Stimulated activated CD4-positive, alpha-beta T cell treated with anti-CD3 and anti-CD28 coated beads, Interleukin-12 subunit alpha, Interleukin-12 subunit beta, amount 100 ng/mL, for 24 hours (primary cell): ENCODE results near the gene CCS.
"Not testable (repeated sequence)": the region's sequence is repeated elsewhere in the genome, so short reads cannot be mapped to it uniquely, and the experiment has no call there.

Experiments
- DNase-seq, 2 experiments: peaks; one replicate each; pipeline ENCODE4 v3.0.0-alpha.2; 2020; ENCODE audit warnings: low read depth in 2 of 2

CCS gene

GRCh38 chr11:66591175-66591574, 1.8 kb upstream of the CCS start:
- no peak for DNase-seq

- DNase-seq = no peak
Observed at GRCh38 chr11:66593303-66593635, 284 bp downstream of the CCS start.

GRCh38 chr11:66593650-66594049, 665 bp downstream of the CCS start:
- DNase-seq = no peak

DNA sequence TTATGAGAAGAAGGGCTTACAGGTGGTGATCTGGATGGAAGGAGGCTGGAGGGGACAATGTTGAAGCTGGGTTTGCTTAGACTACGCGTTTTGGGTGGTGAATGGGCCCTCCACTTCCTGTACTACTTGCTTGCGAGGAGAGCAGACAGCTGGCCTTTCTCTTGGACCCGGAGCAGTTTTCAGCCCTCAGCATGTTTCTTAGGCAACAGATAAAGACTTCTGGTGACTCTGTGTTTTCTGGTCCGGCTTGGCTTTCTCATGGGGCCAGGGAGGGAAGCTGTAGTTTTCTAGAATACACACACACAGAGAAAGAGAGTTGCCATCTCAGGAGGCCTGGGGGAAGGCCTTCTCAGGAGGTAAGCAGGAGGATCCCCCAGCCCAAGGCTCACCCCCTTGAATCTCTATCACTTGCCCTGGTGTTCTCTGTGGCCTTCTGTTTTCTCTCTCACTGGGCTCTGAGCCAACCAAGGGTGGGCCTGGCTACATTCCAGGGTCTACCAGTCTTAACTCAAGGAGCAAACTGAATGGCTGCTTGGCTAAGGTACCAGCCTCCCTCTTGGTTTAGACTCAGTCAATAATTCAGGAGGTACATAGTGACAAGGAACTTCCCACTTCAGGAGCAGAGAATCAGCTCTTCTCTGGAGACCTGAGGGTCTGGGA, 2.4 kb downstream of the CCS start:
- no peak for DNase-seq

GRCh38 chr11:66598993-66599392, 6.0 kb downstream of the CCS start:
- no peak for DNase-seq

GRCh38 chr11:66600219-66600618, 7.2 kb downstream of the CCS start:
- no peak for DNase-seq

DNA sequence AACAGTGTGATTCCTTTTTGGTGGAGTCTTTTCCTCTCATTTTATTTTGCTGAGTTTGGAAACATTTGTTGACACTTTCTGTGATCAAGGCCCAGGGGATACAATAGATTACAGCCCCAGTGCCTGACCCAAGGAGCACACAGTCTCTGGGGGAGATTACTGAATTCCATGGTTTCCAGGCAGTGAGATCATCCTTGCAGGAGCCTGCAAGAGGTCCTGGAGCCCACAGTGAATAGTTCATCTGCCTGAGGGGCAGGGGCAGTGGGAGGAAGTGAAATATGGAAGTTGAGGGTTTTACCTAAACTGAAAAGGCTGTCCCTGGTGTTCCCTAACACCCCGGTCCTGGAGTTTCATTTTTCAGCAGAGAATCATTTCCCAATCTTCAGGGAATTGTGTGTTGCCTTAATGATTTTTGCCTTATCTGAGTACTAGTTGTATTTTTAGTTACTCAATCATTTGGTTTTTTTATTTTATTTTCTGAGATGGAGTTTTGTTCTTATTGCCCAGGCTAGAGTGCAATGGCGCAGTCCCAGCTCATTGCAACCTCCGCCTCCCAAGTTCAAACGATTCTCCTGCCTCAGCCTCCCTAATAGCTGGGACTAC, 7.7 kb downstream of the CCS start:
- DNase-seq = no peak

DNA sequence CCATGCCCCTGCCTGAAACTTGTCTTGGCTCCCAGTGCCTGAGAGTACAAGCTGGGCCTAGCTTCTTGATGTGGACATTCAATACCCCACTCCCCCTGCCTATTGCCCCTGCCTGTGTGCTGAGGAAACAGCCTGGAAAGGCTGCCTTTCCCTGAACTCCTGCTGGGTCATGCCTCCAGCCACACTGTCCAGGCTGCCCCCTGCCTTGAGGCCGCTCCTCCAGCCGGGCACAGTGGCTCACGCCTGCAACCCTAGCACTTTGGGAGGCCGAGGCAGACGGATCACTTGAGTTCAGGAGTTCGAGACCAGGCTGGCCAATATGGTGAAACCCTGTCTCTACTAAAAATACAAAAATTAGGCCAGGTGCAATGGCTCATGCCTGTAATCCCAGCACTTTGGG, 10.1 kb downstream of the CCS start:
- DNase-seq = no peak

- DNase-seq = no peak
Observed at GRCh38 chr11:66604155-66604554, 11.2 kb downstream of the CCS start.

DNA sequence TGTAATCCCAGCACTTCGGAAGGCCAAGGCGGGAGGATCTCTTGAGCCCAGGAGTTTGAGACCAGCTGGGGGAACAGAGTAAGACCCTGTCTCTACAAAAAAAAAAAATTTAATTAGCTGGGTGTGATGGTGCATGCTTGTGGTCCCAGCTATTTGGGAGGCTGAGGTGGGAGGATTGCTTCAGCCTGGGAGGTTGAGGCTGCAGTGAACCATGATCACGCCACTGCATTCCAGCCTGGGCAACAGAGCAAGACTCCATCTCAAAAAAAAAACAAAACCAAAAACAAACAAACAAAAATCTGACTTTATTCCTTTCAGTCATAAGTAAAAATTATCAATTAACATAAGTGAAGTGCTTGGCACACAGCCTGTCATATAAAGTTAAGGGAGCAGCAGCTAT, 13.6 kb downstream of the CCS start:
- DNase-seq = not testable (repeated sequence)

DNA sequence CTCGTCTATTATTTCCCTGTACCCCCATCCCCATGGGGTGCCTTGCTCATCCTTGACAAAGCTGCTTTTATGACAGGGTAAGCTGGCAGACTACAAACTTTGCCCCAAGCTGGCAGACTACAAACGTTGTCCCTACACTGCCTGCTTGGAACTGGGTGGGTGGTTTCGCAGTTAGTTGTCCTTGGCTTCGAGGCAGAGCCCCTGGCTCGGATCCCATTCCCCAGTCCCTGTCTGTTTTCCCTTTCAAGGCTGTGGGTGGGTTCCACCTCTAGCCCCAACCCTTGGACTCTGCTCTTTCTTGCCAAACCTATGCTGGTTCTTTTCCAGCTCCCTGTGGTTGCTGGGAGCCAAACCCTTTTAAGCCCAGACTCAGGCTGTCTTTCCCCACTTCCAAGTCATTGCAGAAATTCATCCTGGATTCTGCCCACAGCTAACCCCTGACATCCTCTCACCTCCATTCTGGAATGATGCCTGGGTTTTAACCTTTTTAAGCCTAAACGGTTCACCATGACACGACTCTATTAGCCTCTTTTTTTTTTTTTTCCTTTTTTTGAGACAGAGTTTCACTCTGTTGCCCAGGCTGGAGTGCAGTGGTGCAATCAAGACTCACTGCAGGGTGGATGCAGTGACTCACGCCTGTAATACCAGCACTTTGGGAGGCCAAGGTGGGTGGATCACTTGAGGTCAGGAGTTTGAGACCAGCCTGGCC, 14.3 kb downstream of the CCS start:
- DNase-seq = no peak

DNA sequence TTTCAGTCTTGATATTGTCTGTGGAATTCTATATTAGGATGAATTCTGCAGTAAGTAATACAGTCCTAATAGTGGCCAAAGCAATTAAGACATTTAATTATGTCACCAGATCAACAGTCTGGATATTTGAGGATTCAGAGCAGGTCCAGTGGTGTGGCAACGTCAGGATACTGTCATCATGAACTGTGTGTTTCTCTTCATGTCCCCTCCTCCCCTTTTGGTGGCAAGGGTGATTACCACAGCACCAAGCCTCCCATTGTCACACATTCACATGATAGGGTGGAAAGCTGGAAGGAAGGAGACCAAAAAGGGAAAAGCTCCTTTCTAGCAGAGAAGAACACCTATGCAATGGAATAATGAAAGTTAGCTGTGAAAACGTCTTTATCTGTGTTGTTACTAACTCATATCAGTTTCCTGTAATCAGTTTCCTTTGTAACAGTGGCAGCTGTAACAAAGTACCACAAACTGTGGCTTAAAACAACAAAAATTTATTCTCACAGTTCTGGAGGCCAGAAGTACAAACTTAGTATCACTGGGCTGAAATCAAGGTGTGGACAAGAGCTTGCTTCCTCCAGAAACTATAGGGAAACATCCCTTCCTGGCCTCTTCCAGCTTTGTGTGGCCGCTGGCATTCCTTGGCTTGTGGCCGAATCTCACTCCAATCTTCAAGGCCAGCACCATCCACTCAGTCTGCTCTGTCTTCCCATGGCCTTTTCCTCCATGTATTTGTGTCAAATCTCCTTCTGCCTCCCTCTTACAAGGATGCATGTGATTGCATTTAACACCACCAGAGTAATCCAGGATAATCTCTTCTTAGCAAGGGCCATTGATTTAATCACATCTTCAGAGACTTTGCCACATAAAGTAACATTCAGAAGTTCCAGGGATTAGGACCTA, 17.0 kb downstream of the CCS start:
- DNase-seq = no peak

GRCh38 chr11:66612458-66612857, 19.5 kb downstream of the CCS start:
- DNase-seq = no peak

DNA sequence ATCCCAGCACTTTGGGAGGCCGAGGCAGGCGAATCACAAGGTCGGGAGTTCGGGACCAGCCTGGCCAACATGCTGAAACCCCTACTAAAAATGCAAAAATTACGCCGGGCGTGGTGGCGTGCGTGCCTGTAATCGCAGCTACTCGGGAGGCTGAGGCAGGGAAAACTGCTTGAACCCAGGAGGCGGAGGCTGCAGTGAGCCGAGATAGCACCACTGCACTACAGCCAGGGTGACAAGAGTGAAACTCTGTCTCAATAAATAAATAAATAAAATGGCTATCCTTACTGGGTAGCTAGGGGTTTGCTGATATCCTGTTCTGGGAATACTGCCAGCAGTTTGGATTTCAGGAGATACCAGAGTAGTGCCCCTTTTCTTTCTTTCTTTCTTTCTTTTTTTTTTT, 21.1 kb downstream of the CCS start:
- no peak for DNase-seq

GRCh38 chr11:66616379-66617154, 23.6 kb downstream of the CCS start, which contains the start of gene RBM14:
TSS of gene RBM14 (plus strand) at chr11:66616630. CDS start at chr11:66616721, 91 bp downstream.
- DNase-seq = peak; percentile 96 to 97

GRCh38 chr11:66617155-66617834, 24.3 kb downstream of the CCS start:
- no peak for DNase-seq

DNA sequence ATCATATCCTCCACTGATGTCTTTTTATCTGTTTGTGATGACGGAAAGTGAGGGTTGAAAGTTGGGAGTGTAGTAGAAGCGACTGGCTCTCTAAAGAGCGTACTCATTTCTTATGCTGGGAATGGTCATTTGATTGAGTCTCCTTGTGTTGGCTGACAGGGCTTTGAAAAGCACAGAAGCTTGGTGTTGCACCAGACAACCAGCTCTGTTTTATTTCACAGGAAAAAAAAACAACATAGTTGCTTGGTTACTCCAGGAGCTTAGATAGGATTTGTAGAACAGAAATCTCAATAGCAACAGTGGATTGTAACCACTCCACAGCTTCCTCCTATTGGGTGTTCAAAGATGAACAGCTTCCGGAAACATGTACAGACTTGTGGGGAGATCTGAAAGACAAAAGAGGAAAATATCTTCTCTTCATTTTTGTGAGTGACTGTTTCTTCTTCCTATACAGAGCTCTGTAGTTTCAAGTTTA, 26.1 kb downstream of the CCS start:
- DNase-seq = no peak

DNA sequence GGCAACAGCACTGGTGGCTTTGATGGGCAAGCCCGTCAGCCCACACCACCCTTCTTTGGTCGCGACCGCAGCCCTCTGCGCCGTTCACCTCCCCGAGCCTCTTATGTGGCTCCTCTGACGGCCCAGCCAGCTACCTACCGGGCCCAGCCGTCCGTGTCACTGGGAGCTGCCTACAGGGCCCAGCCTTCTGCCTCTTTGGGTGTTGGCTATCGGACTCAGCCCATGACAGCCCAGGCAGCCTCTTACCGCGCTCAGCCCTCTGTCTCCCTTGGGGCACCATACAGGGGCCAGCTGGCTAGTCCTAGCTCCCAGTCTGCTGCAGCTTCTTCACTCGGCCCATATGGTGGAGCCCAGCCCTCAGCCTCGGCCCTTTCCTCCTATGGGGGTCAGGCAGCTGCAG, 31.5 kb downstream of the CCS start:
- DNase-seq = no peak

GRCh38 chr11:66625041-66625751, 32.2 kb downstream of the CCS start:
- no peak for DNase-seq

- DNase-seq = no peak
Observed at GRCh38 chr11:66625752-66626149, 32.8 kb downstream of the CCS start.
